BLaER1 treated with 17β-estradiol and CSF1 and Interleukin-3, amounts not matched to agents 10 nM and 100 nM (cell line): Measurements from ENCODE around the gene ATP1A1.

Experiments
- H3K27ac ChIP-seq, 11 experiments: shearing (Covaris generic); formaldehyde crosslinking; 2 replicates each; pipeline ENCODE4 v1.8.1; 2022
- H3K27me3 ChIP-seq, 11 experiments: shearing (Covaris generic); formaldehyde crosslinking; 2 replicates each; pipeline ENCODE4 v1.8.1; 2022
- H3K36me3 ChIP-seq, 11 experiments: shearing (Covaris generic); formaldehyde crosslinking; 2 replicates each; pipeline ENCODE4 v1.8.1; 2022
- H3K4me1 ChIP-seq, 10 experiments: shearing (Covaris generic); formaldehyde crosslinking; 2 replicates each; pipeline ENCODE4 v1.8.1; 2022
- H3K4me2 ChIP-seq, 11 experiments: shearing (Covaris generic); formaldehyde crosslinking; 2 replicates each; pipeline ENCODE4 v1.8.1; 2022
- H3K4me3 ChIP-seq, 10 experiments: shearing (Covaris generic); formaldehyde crosslinking; 2 replicates each; pipeline ENCODE4 v1.8.1; 2022
- H3K9ac ChIP-seq, 11 experiments: shearing (Covaris generic); formaldehyde crosslinking; 2 replicates each; pipeline ENCODE4 v1.8.1; 2022
- H3K9me3 ChIP-seq, 11 experiments: shearing (Covaris generic); formaldehyde crosslinking; replicated peaks in 1 of 11; 2 replicates each; pipeline ENCODE4 v1.8.1; 2022
- H4K20me1 ChIP-seq, 11 experiments: shearing (Covaris generic); formaldehyde crosslinking; 2 replicates each; pipeline ENCODE4 v1.8.1; 2022
- Cebpa-rat ChIP-seq, 11 experiments: shearing (Covaris generic); IDR thresholded peaks; 2 replicates each; pipeline ENCODE4 v1.8.1; 2022

ATP1A1 gene

GRCh38 chr1:116340506-116341231, 32.4 kb upstream of the ATP1A1 start:
- Histone ChIP-seq H3K4me3 (no peak overlapping the region), H3K27ac (no peak overlapping the region), H3K36me3 (no peaks in the 10 kb centered on the region), H3K4me1 (no peaks in the 10 kb centered on the region), H4K20me1 (no peaks in the 10 kb centered on the region), H3K4me2 (no peak overlapping the region), H3K27me3 (no peaks in the 10 kb centered on the region), H3K9ac (no peak overlapping the region), H3K9me3 (no peaks in the 10 kb centered on the region)
- no peak for TF ChIP-seq Cebpa-rat (IDR thresholded peaks at IDR 0.05)

GRCh38 chr1:116343019-116343418, 30.0 kb upstream of the ATP1A1 start:
- no peak overlapping the region for H3K4me3 ChIP-seq

GRCh38 chr1:116345011-116345410, 28.0 kb upstream of the ATP1A1 start:
- Histone ChIP-seq H3K4me3 (no peak overlapping the region), H4K20me1 (no peaks in the 10 kb centered on the region), H3K9ac (no peak overlapping the region), H3K9me3 (peaks cover 0 to 5% (median 0%) of the 10 kb centered on the region in 11 experiments; a peak in 3 of 22 replicates), H3K27me3 (no peaks in the 10 kb centered on the region), H3K4me2 (no peak overlapping the region), H3K36me3 (no peaks in the 10 kb centered on the region), H3K4me1 (no peaks in the 10 kb centered on the region), H3K27ac (no peak overlapping the region)
- no peak for TF ChIP-seq Cebpa-rat (IDR thresholded peaks at IDR 0.05)

More at GRCh38 chr1:116343019-116343418, 30.0 kb upstream of the ATP1A1 start:
- H3K36me3 ChIP-seq, result no peaks in the 10 kb centered on the region
- no peaks in the 10 kb centered on the region for H3K27me3 ChIP-seq
- no peak for TF ChIP-seq Cebpa-rat (IDR thresholded peaks at IDR 0.05)
- no peak overlapping the region for H3K4me2 ChIP-seq
- H4K20me1 ChIP-seq, result no peaks in the 10 kb centered on the region
- no peak overlapping the region for H3K9ac ChIP-seq
- H3K27ac ChIP-seq, result no peak overlapping the region
- H3K4me1 ChIP-seq, result no peaks in the 10 kb centered on the region
- H3K9me3 ChIP-seq, result peaks cover 0 to 4% (median 0%) of the 10 kb centered on the region in 11 experiments; a peak in 1 of 22 replicates

- no peak overlapping the region for H3K27ac ChIP-seq
- H3K4me1 ChIP-seq, result no peaks in the 10 kb centered on the region
- H3K27me3 ChIP-seq, result no peaks in the 10 kb centered on the region
- no peak for TF ChIP-seq Cebpa-rat (IDR thresholded peaks at IDR 0.05)
- no peaks in the 10 kb centered on the region for H4K20me1 ChIP-seq
- no peak overlapping the region for H3K4me3 ChIP-seq
- no peak overlapping the region for H3K9ac ChIP-seq
- no peak overlapping the region for H3K4me2 ChIP-seq
- peaks cover 0 to 5% (median 0%) of the 10 kb centered on the region in 11 experiments; a peak in 3 of 22 replicates for H3K9me3 ChIP-seq
- no peaks in the 10 kb centered on the region for H3K36me3 ChIP-seq
These were observed 27.2 kb upstream of the ATP1A1 start for GRCh38 chr1:116345843-116346242.

GRCh38 chr1:116346943-116347673, 25.9 kb upstream of the ATP1A1 start:
- Histone ChIP-seq H3K4me1 (no peaks in the 10 kb centered on the region), H3K9ac (no peak overlapping the region), H3K36me3 (no peaks in the 10 kb centered on the region), H3K4me3 (no peak overlapping the region), H3K4me2 (no peak overlapping the region), H3K9me3 (peaks cover 0 to 5% (median 0%) of the 10 kb centered on the region in 11 experiments; a peak in 3 of 22 replicates), H4K20me1 (no peaks in the 10 kb centered on the region), H3K27me3 (no peaks in the 10 kb centered on the region), H3K27ac (no peak overlapping the region)
- no peak for TF ChIP-seq Cebpa-rat (IDR thresholded peaks at IDR 0.05)

GRCh38 chr1:116347696-116348095, 25.3 kb upstream of the ATP1A1 start:
- Histone ChIP-seq H3K9me3 (peaks cover 0 to 5% (median 0%) of the 10 kb centered on the region in 11 experiments; a peak in 3 of 22 replicates), H3K4me2 (no peak overlapping the region), H3K9ac (no peak overlapping the region), H4K20me1 (no peaks in the 10 kb centered on the region), H3K4me3 (no peak overlapping the region), H3K27me3 (no peaks in the 10 kb centered on the region), H3K4me1 (no peaks in the 10 kb centered on the region), H3K36me3 (no peaks in the 10 kb centered on the region), H3K27ac (no peak overlapping the region)
- no peak for TF ChIP-seq Cebpa-rat (IDR thresholded peaks at IDR 0.05)

- Histone ChIP-seq H3K27ac (no peak overlapping the region), H3K4me1 (no peaks in the 10 kb centered on the region), H4K20me1 (no peaks in the 10 kb centered on the region), H3K36me3 (no peaks in the 10 kb centered on the region), H3K9me3 (peaks cover 0 to 5% (median 0%) of the 10 kb centered on the region in 11 experiments; a peak in 3 of 22 replicates), H3K4me2 (no peak overlapping the region), H3K27me3 (no peaks in the 10 kb centered on the region), H3K4me3 (no peak overlapping the region), H3K9ac (no peak overlapping the region)
- TF ChIP-seq Cebpa-rat (IDR thresholded peaks at IDR 0.05), result no peak
These were observed 22.9 kb upstream of the ATP1A1 start for GRCh38 chr1:116350097-116350645.

GRCh38 chr1:116351914-116352313, 21.1 kb upstream of the ATP1A1 start:
- no peak overlapping the region for H3K27ac ChIP-seq
- H3K9me3 ChIP-seq, result peaks cover 0 to 5% (median 0%) of the 10 kb centered on the region in 11 experiments; a peak in 3 of 22 replicates
- TF ChIP-seq Cebpa-rat (IDR thresholded peaks at IDR 0.05), result no peak
- no peak overlapping the region for H3K9ac ChIP-seq
- no peaks in the 10 kb centered on the region for H4K20me1 ChIP-seq
- peaks cover 0 to 6% (median 4%) of the 10 kb centered on the region in 10 experiments; a peak in 8 of 20 replicates for H3K4me1 ChIP-seq
- H3K36me3 ChIP-seq, result no peaks in the 10 kb centered on the region
- H3K27me3 ChIP-seq, result no peaks in the 10 kb centered on the region
- H3K4me3 ChIP-seq, result no peak overlapping the region
- no peak overlapping the region for H3K4me2 ChIP-seq

GRCh38 chr1:116352349-116352813, 20.7 kb upstream of the ATP1A1 start:
- Histone ChIP-seq H4K20me1 (no peaks in the 10 kb centered on the region), H3K4me1 (peaks cover 0 to 11% (median 4%) of the 10 kb centered on the region in 10 experiments; a peak in 8 of 20 replicates), H3K36me3 (no peaks in the 10 kb centered on the region), H3K9me3 (peaks cover 0 to 5% (median 0%) of the 10 kb centered on the region in 11 experiments; a peak in 3 of 22 replicates), H3K4me3 (no peak overlapping the region), H3K27me3 (no peaks in the 10 kb centered on the region), H3K27ac (no peak overlapping the region), H3K4me2 (no peak overlapping the region), H3K9ac (no peak overlapping the region)
- no peak for TF ChIP-seq Cebpa-rat (IDR thresholded peaks at IDR 0.05)
